Muscle of arm (tissue), 12 donors: Measurements from ENCODE around the gene TMEM81. TPM values are rescaled to one million over a fixed set of nuclear protein-coding genes. Genes with fewer than 3 reads are reported as not detected.

ENCODE experiments used
- DNase-seq: peaks from one replicate; pipeline ENCODE4 v3.0.0-alpha.2; 2013
- polyA plus RNA-seq, 12 donors: library from polyadenylated mRNA; unstranded; fragments of 120-200 nt; gene quantifications; one replicate each; pipeline ENCODE4 v1.2.1, GENCODE V29; 2013; ENCODE audit not compliant: insufficient read length in 12 of 12

Gene TMEM81
- polyA plus RNA-seq, 12 donors = 2.0 to 3.1 (median 2.8) TPM; not detected in 2

DNA sequence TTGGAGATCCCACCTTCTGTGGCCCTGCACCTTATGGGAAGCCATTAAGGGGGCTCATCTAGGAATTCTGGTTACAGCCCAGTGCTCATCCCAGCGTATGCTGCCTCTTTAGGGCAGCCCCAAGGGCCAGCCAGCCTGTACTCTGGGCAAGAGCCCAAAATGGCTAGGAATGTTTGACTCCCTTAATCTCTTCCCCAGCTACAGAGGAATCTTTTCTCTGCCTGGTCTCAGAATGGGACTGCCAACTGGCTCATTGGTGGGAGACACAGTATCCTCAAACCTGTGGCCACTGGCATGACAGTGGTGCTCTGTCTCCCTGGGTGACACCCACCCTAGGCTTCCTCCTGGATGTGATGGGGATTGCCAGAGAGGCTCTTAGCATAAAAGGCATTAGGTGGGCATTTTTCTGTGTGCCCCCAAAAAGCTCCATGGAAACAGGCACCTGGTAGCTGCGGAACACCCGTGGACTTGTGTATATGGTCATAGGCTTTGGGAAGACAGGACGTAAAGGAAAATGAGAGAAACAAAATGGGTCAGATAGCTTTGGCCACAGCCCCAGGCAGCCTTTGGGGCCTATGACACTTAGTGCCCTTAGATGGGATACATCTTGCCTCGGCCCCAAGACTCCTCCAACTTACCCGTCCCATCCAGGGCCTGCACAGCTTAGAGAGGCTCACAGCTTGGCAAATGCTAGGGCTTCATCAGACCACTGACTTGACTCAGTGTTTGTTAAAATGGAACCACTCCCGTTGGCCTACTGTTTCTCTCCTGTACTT, 6.9 kb downstream of the TMEM81 start:
- no peak for DNase-seq

DNA sequence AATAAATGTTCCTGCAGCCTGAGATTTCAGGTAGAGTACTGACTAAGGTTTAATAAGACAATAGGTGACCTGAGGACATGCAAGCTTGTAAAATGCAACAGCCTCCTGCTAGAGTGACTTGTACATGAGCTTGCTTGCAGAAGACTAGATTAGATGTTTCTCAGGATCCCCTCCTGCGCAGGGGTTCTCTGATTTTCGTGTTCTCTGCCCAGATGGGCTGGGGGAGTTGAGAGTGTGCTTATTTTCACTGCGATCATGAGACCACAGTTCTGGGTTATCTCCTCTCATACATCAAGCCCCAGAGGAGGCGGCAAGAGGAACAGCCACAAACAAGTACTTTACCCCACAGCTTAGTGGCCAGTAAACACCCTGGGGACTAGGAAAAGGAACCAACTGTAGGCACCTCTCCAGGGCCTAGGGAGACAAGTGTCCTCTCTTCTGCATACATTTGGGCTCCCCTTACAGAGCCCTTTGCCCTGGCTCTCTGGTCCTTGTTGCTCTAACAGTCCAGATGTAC, 8.0 kb downstream of the TMEM81 start:
- DNase-seq = no peak

DNA sequence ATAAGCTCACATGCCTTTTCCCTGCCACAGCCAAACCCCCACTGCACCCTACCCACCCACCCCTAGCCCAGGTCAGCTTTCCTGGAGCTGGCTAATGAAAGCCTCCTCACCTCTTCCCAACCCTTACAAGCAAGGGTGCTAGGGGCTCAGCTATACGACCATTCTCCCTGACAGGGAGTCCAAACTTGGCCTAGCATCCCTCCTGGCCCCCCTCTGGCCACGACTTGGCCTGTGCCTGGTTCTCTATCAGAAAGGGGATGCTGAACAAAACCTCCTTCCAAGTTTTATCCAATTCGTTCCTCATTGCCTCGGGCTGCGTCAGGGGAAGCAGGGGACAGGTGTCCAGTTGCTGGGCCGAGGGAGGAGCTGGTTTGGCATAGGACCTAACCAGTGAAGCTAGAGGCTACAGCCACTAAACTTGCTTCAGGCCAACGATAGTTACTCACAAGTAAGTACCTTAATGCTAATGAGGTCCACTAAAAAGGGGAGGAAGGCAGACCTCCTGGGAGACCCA, 8.6 kb downstream of the TMEM81 start:
- no peak for DNase-seq

DNA sequence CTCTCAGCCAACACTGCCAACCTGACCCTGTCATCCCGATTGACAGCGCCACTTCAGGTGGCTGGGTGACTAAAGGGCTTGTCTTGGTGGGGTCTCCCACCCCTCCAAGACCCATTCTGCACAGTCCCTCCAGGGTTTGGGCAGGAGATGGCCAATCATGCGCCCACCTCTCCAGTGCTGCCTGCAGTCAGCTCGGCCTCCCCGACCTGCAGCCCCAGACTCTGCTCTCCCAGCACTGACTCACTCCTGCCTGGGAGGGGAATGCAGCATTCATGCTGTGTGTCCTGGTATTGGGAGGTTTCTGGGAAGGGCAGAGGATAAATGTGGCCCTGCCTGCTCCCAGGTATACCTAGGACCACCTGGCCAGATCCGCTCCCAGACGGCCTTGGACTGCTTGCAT, 9.7 kb downstream of the TMEM81 start:
- DNase-seq = no peak

DNA sequence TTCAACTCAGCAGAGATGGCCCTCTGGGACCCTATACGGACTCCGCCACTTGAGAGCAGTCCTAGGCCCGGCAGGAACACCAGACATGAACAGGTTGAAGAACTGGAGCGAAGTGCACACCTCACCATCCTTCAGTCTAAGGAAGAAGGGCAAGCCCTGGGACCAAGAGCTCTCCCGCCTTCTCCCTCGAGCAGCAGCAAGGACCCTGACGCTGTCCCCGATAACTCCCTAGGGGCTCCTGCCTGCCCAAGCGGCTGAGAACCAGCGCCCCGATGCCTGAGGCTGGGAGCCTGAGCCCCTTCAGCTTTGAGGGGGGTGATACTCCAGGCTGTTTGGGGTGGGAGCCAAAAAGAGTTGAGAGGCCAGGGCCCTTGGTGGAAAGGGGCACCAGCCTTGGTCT, 10.2 kb downstream of the TMEM81 start:
- no peak for DNase-seq

DNA sequence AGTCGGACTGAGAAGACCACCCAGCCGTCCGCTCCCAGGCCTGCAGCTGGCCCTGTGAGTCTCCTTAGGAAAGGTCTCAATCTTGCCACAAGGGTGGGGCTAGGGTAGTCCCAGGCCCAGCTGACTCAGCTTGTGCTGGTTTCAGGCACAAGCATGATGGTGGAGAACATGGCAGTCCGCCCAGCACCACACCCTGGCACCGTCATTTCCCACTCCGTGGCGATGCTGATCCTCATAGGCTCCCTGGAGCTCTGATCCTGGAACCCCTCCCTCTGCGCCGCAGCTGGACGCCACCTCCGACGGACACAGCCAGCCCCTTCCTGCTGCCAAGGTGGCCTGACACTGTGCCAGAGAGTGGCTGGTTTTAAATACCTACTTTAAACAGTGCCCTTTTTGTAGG, 10.7 kb downstream of the TMEM81 start:
- no peak for DNase-seq

DNA sequence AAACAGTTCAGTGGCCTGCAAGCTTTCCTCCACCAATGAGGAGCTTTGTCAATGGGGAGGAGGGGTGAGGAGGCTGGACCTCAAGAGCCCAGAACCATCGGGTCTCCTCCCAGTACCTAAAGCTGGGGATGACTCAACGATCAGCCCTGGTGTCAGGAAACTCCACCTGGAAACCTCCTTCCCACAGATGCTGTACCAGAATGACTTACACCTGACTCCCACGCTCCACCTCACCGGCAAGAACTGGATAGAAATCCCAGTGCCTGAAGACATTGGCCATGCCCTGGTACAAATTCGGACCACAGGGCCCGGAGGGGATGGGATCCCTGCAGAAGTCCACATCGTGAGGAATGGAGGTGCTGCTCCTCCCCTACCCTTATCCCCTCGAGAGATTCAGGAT, 11.4 kb downstream of the TMEM81 start:
- DNase-seq = no peak

DNA sequence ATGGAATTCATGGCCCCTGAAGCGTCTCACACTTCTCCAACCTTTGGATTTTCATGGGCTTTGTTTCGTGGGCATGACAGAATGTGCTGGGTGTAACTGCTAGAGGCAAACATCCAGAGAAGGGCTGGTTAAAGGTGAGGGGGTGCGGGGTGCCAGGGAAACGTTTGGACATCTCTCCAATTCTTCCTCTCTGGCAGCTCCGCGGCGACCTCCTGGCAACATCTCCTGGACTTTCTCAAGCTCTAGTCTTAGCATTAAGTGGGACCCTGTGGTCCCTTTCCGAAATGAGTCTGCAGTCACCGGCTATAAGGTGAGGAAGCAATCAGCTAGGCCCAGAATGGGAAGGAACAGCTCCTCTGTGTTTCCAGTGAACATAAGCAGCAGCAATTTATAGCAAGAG, 12.0 kb downstream of the TMEM81 start:
- no peak for DNase-seq

DNA sequence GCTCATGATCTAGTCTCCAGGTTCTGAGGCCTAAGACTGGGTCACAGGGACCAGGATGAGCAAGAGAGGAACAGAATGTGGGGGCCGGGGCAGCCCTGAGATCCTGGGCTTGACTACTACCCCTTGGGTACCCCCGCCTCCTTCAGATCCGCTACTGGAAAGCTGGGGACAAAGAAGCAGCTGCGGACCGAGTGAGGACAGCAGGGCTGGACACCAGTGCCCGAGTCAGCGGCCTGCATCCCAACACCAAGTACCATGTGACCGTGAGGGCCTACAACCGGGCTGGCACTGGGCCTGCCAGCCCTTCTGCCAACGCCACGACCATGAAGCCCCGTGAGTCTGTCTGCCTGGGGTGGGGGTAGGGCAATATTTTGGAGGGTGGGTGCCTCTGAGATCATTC, 12.5 kb downstream of the TMEM81 start:
- DNase-seq = no peak

DNA sequence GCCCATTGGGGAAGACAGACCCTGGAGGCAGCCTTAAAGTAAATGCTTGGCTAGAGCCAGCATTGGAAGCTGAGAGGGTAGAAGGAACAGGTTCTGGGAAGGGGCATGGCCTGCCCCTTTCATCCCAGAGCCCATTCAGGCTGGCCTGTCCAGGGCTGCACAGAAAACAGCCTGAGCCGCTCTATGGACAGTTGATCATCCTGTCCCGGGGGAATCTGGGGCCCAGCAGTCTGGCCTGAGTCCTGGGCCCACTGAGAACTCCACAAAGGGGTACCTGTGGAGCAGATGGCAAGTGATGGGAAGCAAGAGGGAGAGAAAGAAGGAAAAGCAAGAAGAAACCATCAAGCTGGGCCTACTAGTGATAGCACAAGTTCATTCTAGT, 13.2 kb downstream of the TMEM81 start:
- DNase-seq = no peak

DNA sequence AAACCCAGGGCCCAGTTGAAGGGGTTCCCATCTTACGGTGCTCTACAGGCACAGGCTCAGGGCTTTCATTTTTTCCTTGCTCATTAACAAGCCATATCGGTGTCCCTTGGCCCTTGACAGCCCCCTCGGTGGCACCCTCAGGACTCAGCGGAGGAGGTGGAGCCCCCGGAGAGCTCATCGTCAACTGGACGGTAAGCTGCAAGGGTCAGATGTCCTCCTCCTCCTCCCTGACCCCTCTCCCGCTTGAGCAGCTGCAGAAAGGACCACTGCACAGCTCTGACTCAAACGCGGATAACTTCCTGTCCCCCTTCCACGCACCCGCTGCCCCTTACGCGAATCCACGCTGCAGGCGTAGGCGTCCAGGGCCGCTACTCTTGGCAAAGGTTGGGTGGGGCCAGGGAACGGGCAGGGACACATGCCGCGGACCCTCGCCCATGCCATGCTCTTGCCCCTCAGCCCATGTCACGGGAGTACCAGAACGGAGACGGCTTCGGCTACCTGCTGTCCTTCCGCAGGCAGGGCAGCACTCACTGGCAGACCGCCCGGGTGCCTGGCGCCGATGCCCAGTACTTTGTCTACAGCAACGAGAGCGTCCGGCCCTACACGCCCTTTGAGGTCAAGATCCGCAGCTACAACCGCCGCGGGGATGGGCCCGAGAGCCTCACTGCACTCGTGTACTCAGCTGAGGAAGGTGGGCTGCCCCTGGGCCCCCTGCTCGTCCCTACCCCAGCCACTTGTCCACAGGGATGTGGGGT, 14.7 kb downstream of the TMEM81 start:
- DNase-seq = no peak

DNA sequence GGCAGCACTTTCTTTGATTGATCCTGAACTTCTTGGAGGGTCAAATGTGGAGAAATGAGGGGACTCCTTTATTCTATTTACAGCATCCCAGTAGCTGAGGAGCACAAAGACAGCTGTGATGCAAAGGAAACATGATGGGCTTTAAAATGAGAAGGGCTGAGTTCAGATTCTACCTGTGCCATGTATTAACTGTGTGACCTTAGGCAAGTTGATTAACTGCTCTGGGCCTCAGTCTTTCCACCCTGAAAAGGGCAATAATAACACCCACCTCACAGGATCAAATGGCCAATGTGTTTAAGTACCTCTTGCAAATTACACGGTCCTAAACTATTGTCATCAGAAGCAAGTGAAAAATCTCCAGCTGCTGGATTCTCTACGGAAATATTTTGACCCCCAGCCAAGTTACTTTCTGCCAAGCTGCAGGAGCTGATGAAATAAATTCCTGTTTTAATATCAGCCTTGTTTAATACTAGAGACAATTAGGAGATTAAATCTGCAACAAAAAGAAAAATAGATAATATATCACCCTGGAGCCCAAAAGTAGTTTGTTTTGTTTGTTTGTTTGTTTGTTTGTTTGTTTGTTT, 15.7 kb downstream of the TMEM81 start:
- DNase-seq = peak; percentile 41

DNA sequence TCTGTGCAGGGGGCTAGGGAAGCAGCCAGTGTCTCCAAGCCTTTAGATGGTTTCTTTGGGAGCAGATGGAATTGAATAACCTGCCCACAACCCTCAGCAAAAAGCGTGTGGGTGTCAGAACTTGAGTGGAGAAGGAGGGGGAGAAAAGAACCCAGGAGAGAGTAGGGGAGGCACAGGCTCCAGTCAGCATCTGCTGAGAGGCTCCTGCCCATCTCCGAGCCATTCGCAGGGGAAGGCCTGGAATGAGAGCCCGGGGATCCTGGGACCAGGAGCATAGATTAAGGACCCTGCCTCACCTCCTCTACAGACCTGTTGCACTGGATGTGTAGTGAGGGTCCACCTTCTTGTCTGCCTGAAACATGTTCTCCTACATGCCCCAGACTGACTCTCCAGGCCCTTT, 16.3 kb downstream of the TMEM81 start:
- DNase-seq = no peak

DNA sequence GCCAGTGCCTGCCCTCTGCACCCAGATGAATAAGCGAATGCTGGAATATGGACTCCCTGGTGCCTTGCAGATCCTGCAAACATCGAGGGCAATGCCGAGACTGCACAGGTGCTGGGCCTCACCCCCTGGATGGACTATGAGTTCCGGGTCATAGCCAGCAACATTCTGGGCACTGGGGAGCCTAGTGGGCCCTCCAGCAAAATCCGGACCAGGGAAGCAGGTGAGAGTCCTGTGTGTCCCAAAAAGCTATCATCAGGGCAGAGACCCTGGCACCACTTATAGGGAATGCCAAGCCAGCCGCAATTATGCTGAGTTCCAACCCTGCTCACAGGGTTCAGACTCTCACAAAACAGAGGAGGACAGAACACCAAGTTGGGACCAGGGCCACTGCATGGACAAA, 17.2 kb downstream of the TMEM81 start:
- DNase-seq = no peak

DNA sequence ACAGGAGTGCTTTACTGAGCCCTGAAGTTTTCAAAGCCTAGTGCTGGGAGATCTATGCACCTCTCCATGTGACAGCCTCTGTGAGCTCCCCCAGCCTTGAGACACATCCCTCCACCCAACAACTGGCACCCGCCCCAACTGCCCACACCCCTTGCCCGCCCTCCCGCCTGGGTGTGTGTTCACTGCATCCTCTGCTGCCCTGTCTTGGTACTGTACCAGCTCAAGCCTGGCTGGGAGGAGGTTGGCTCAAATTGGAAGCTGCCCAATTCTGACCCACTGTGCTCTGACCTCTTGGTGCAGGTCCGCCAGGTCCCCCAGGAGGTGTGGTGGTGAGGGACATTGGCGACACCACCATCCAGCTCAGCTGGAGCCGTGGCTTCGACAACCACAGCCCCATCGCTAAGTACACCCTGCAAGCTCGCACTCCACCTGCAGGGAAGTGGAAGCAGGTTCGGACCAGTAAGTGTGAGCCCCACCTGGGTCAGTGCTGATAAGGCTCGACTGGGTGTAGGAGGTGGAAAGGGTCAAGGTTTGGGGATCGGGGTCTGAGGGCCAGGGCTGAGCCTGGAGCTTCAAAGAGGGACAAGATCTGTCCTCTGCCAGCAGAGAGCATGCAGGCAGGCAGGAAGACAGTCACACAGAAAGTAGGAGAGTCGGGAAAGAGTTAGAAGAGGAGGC, 18.0 kb downstream of the TMEM81 start:
- no peak for DNase-seq

DNA sequence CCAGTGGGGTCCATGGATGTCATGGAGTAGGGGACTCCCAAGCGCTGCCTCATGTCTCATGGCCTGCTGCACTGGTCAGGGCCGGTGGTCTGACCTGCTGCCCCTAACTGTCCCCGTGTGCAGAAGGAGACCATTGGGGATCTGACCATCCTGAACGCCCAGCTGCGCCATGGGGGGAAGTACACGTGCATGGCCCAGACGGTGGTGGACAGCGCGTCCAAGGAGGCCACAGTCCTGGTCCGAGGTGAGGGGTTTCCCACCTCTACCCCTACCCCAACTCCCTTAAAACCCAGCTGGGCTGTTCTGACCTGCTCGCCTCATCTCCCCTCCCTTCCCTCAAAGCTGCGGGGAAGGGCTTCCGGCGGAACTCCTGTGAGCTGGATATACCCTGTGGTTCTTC, 18.6 kb downstream of the TMEM81 start:
- DNase-seq = no peak

DNA sequence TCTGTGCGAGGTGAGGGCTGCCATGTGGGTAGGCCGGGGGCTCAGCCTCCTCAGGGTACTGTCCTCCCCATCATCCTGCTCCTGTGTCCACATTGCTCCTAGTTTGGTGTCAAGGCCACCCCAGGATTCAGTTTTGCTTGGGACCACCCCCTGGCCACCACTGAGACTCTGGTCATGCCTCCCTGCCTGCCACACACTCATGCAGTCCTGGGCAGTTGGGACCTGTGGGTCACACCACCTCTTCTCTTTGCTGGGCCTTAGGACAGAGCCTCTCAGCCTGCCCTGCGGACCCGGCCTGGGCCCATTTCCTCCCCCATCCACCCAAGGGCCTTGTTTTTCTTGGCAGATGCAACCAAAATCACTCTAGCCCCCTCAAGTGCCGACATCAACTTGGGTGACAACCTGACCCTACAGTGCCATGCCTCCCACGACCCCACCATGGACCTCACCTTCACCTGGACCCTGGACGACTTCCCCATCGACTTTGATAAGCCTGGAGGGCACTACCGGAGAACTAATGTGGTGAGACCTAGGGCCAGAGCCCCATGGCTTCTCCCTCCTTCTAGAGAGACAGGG, 19.4 kb downstream of the TMEM81 start:
- no peak for DNase-seq

DNA sequence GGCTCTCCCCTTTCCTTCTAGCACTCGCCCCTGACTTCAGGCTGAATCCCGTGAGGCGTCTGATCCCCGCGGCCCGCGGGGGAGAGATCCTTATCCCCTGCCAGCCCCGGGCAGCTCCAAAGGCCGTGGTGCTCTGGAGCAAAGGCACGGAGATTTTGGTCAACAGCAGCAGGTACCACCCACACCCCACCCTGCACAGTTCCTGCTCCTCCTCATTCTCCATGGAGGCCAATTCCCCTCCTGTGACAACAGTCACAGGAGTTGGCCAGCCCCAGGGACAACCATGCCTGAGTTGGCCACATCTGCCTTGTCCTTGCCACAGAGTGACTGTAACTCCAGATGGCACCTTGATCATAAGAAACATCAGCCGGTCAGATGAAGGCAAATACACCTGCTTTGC, 20.0 kb downstream of the TMEM81 start:
- no peak for DNase-seq

DNA sequence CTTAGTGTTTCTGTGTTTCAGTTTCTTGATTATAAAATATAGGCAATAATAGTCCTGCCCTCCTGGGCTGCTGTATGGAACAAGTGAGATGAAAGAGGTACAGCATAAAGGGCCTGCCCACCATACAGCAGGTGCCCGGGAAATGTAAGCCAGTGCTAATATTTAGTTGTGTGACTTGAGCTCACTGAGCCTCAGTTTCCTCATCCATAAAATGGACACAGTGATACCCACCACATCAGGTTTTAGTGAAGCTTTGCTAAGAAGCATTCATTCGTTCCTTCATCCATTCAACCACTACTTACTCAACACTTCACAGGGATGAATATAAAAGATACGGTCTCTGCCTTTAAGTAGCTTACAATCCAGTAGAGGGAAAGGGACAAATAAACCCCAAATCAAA, 21.4 kb downstream of the TMEM81 start:
- DNase-seq = no peak

DNA sequence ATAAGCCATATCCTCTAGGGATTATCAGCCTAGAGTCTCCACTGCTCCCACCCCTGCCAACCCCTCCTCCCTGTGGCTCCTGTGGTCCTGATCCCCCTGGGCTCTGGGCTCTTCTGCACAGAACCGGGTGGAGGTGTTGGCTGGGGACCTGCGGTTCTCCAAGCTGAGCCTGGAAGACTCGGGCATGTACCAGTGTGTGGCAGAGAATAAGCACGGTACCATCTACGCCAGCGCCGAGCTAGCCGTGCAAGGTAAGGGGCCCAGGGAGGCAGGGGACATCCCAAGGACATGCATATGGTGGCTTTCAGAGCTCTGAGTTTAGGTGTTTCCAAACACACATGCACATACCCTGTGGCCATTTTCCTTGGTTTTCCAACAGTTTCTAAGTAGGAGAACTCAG, 21.9 kb downstream of the TMEM81 start:
- no peak for DNase-seq

DNA sequence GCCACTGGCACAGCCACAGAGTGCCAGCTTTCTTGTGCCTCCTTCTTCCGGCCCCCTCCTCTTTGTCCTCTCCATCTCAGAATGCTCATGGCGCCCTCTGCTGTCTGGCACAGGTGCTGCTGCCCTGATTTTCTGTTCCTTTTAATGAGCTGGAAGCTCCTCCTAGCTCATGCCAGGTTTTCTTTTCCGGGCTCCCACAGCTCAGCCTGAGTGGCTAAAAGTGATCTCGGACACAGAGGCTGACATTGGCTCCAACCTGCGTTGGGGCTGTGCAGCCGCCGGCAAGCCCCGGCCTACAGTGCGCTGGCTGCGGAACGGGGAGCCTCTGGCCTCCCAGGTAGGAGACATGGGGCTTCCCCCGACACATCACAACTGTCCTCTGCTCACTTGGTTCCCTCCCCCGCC, 22.6 kb downstream of the TMEM81 start:
- DNase-seq = peak; percentile 77

DNA sequence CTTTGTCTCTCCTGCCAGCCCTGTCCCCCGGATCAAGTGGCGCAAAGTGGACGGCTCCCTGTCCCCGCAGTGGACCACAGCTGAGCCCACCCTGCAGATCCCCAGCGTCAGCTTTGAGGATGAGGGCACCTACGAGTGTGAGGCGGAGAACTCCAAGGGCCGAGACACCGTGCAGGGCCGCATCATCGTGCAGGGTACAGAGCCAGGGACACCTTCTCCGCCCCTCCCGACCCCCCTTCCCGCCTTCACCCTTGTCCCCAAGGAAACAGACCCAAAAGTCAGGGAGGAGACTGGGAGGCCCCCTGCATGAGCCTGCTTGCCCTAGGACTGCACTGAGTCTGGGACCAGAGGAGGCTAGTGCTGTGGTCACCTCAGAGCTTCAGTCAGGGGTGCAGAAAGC, 23.0 kb downstream of the TMEM81 start:
- no peak for DNase-seq
